K562 (cell line): ENCODE results near the gene GUCY1A2. TPM values are rescaled to one million over a fixed set of nuclear protein-coding genes. Genes with fewer than 3 reads are reported as not detected.

Experiments
- ATAC-seq: fragments of 200-7000 bp; cut with Tn5 transposase; 3 replicates; pipeline ENCODE4 v1.9.1; 2020; ENCODE audit warnings: moderate library complexity
- BruUV-seq: library from RNA; stranded (reverse); fragments of 400-500 nt; replicated peaks from 2 replicates; lab custom pipeline; 2021; lab: Mats Ljungman, UMichigan
- CTCF ChIA-PET: fragments of 300-600 bp; formaldehyde crosslinking; extraction: SDS; loops from one replicate; lab custom pipeline; 2021; ENCODE audit warnings: low intra/inter-chr PET ratio; lab: Yijun Ruan, JAX
- POLR2A ChIA-PET: fragments of 300-600, 350-650 bp; sonication (Branson Sonifier 250); formaldehyde crosslinking; extraction: SDS; loops from one replicate; lab custom pipeline; 2021; ENCODE audit warnings: antibody characterized with exemption, inconsistent platforms; lab: Yijun Ruan, JAX
- DNase-seq, 4 experiments: peaks; one replicate each; pipeline versions ENCODE4 v3.0.0 to v3.0.0-alpha.2; 2011 to 2018; ENCODE audit warnings: low spot score in 3 of 4, mixed read lengths in 3 of 4; ENCODE audit errors: extremely low read depth in 1 of 4
- FAIRE-seq: peaks from 2 replicates; lab custom pipeline; 2011; peaks lifted over from hg19 to GRCh38; lab: Jason Lieb, UNC
- H2AFZ ChIP-seq: 2 replicates; pipeline ENCODE4 v1.6.0; 2011; ENCODE audit warnings: low read depth, low read length, control low read depth, inconsistent platforms
- H3K27ac ChIP-seq: fragments of 200-600 bp; 3 replicates; pipeline ENCODE4 v1.8.0; 2011; ENCODE audit warnings: low read depth, mild to moderate bottlenecking, control low read depth, inconsistent platforms, low read length, moderate library complexity, mixed read lengths; ENCODE audit errors: extremely low read depth
- H3K27me3 ChIP-seq, 2 experiments: fragments of 300-600 bp in 1 of 2; 2 replicates in 1 of 2; 3 replicates in 1 of 2; pipeline versions ENCODE4 v1.6.0 to v1.8.0; 2011; ENCODE audit warnings: inconsistent platforms in 2 of 2, low read length in 2 of 2, mild to moderate bottlenecking in 1 of 2, mixed read lengths in 1 of 2, moderate library complexity in 1 of 2; ENCODE audit not compliant: control insufficient read depth in 2 of 2, insufficient read depth in 2 of 2
- H3K36me3 ChIP-seq: fragments of 300-600 bp; 3 replicates; pipeline ENCODE4 v1.8.0; 2011; ENCODE audit warnings: mild to moderate bottlenecking, low read length, inconsistent platforms; ENCODE audit not compliant: control insufficient read depth, insufficient read depth
- H3K4me1 ChIP-seq, 2 experiments: fragments of 200-600 bp in 1 of 2; replicated peaks in 1 of 2; 2 replicates in 1 of 2; 3 replicates in 1 of 2; pipeline versions ENCODE4 v1.5.1 to v1.8.0; 2011; ENCODE audit warnings: inconsistent platforms in 2 of 2, low read length in 2 of 2, mild to moderate bottlenecking in 1 of 2, mixed read lengths in 1 of 2, moderate library complexity in 1 of 2; ENCODE audit not compliant: control insufficient read depth in 2 of 2, insufficient read depth in 2 of 2
- H3K4me2 ChIP-seq: 2 replicates; pipeline ENCODE4 v1.6.1; 2011; ENCODE audit warnings: low read length, control low read depth, inconsistent platforms, mixed read lengths; ENCODE audit not compliant: insufficient read depth
- H3K4me3 ChIP-seq: fragments of 200-600 bp; sonication (generic), shearing (Covaris generic); 2 replicates; pipeline ENCODE4 v1.5.1; 2016; ENCODE audit warnings: control low read depth, inconsistent platforms
- H3K79me2 ChIP-seq: fragments of 200-600 bp; 3 replicates; pipeline ENCODE4 v1.8.0; 2011; ENCODE audit warnings: low read length, inconsistent platforms; ENCODE audit not compliant: control insufficient read depth, insufficient read depth
- H3K9ac ChIP-seq, 2 experiments: 2 replicates each; pipeline versions ENCODE4 v1.6.0 to v1.6.1; 2011; ENCODE audit warnings: low read depth in 2 of 2, low read length in 2 of 2, control low read depth in 1 of 2, inconsistent platforms in 1 of 2, mild to moderate bottlenecking in 1 of 2, mixed read lengths in 1 of 2; ENCODE audit not compliant: insufficient read depth in 1 of 2
- H3K9me1 ChIP-seq: one replicate; pipeline ENCODE4 v1.6.0; 2011; ENCODE audit warnings: inconsistent platforms, mild to moderate bottlenecking, low read length, moderate library complexity; ENCODE audit not compliant: control insufficient read depth, insufficient read depth
- H3K9me3 ChIP-seq: replicated peaks from 2 replicates; pipeline ENCODE4 v1.5.1; 2011; ENCODE audit warnings: low read depth, low read length, inconsistent platforms; ENCODE audit not compliant: control insufficient read depth, insufficient read depth
- H4K20me1 ChIP-seq: replicated peaks from 2 replicates; pipeline ENCODE4 v1.6.1; 2011; ENCODE audit warnings: low read length, inconsistent platforms, mixed read lengths; ENCODE audit not compliant: control insufficient read depth, insufficient read depth
- ASH1L ChIP-seq: fragments of 450-650 bp; IDR thresholded peaks from 2 replicates; pipeline ENCODE4 v1.6.1; 2018; ENCODE audit warnings: borderline replicate concordance, mild to moderate bottlenecking, low read depth; ENCODE audit not compliant: partially characterized antibody
- GABPA ChIP-seq: fragments of 200-800 bp; sonication (Bioruptor generic); conservative IDR thresholded peaks from 2 replicates; pipeline ENCODE4 v1.6.1; 2016; ENCODE audit warnings: low read depth, missing genetic modification characterization, missing compliant biosample characterization
- HMBOX1 ChIP-seq: sonication (generic); IDR thresholded peaks from 2 replicates; pipeline ENCODE4 v1.6.1; 2016
- HNRNPL ChIP-seq: fragments of 200-400 bp; formaldehyde crosslinking; IDR thresholded peaks from 2 replicates; pipeline ENCODE4 v1.6.1; 2017; ENCODE audit warnings: low read depth, mild to moderate bottlenecking, low read length
- RAD51 ChIP-seq: fragments of 450-650 bp; IDR thresholded peaks from 2 replicates; pipeline ENCODE4 v1.7.1; 2016; ENCODE audit warnings: low read depth, mild to moderate bottlenecking, borderline replicate concordance
- ZNF408 ChIP-seq: fragments of 250-450 bp; sonication (Bioruptor Pico); IDR thresholded peaks from 2 replicates; pipeline ENCODE4 v1.4.0; 2020; ENCODE audit warnings: low read depth, mild to moderate bottlenecking, moderate library complexity
- WGBS: fragments of 100-300 bp; shearing (Covaris generic); methylation state at CpG from one replicate; pipeline ENCODE4 v1.1.6; 2016; ENCODE audit warnings: low coverage, mixed read lengths; ENCODE audit not compliant: insufficient coverage; ENCODE audit errors: missing lambda C conversion rate; 5-methylcytosine and 5-hydroxymethylcytosine counted together
- in situ Hi-C: fragments of 300-500 bp; cut with MboI; formaldehyde crosslinking; loops from 4 replicates; pipeline ENCODE4 v1.15.0; 2018; ENCODE audit warnings: inconsistent platforms, mixed read lengths
- intact Hi-C: fragments of 100-400 bp; cut with micrococcal nuclease; formaldehyde crosslinking; loops from 2 replicates; pipeline ENCODE4 v1.14.2; 2022
- polyA plus RNA-seq, 8 experiments: library from polyadenylated mRNA; depleted of rRNA in 4 of 8; stranded (reverse) in 5 of 8; unstranded in 3 of 8; fragments of >200 nt; fragmentation: Nextera tagmentation in 2 of 8; fragmentation: Illumina TruSeq in 1 of 8; extraction: Ambion mirVana in 2 of 8; extraction: Trizol in 1 of 8; gene quantifications; 2 replicates each; pipeline versions ENCODE4 v1.2.1 to v1.2.3, GENCODE V29; 2011 to 2014; ENCODE audit warnings: inconsistent platforms in 1 of 8, missing spikeins in 1 of 8
- total RNA-seq, 7 experiments: library from RNA; depleted of rRNA in 6 of 7; stranded (reverse); fragments of >200 nt in 6 of 7; fragmentation: Illumina TruSeq in 2 of 7; extraction: Trizol in 2 of 7; gene quantifications; 2 replicates each; pipeline versions ENCODE4 v1.2.1 to v1.2.3, GENCODE V29; 2011 to 2021; ENCODE audit warnings: low replicate concordance in 1 of 7
- TF ChIP-seq, protein P1 (sequence below): sonication (generic); formaldehyde crosslinking; IDR thresholded peaks from 2 replicates; pipeline ENCODE4 v1.4.0; 2020; ENCODE audit warnings: mild to moderate bottlenecking, missing genetic modification reagents

The GUCY1A2 gene
- total and polyA plus RNA-seq, 9 of the 15 experiments (the other 6 are each of a cell fraction or from before 2014, with no cell fraction given) = under 0.01 to 0.04 TPM; not detected in 7

- ATAC-seq (no peak), FAIRE-seq (no peak), DNase-seq (no peak)
- intact Hi-C loops = no loop called here
- H3K9ac ChIP-seq = no peak overlapping the region
- H2AFZ ChIP-seq = no peak overlapping the region
- BruUV-seq = no TSS peak
- H3K9me1 ChIP-seq = no peaks in the 10 kb centered on the region
- no peaks in the 10 kb centered on the region for H4K20me1 ChIP-seq
- no peak for TF ChIP-seq ASH1L
- no peak for TF ChIP-seq ZNF408
- no peak for TF ChIP-seq RAD51
- TF ChIP-seq, protein P1, sequence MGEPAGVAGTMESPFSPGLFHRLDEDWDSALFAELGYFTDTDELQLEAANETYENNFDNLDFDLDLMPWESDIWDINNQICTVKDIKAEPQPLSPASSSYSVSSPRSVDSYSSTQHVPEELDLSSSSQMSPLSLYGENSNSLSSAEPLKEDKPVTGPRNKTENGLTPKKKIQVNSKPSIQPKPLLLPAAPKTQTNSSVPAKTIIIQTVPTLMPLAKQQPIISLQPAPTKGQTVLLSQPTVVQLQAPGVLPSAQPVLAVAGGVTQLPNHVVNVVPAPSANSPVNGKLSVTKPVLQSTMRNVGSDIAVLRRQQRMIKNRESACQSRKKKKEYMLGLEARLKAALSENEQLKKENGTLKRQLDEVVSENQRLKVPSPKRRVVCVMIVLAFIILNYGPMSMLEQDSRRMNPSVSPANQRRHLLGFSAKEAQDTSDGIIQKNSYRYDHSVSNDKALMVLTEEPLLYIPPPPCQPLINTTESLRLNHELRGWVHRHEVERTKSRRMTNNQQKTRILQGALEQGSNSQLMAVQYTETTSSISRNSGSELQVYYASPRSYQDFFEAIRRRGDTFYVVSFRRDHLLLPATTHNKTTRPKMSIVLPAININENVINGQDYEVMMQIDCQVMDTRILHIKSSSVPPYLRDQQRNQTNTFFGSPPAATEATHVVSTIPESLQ (CRISPR knock-in tag) = no peak
- no peak for TF ChIP-seq GABPA
- TF ChIP-seq HNRNPL = no peak
- no peak for TF ChIP-seq HMBOX1
- no peaks in the 10 kb centered on the region for H3K79me2 ChIP-seq
- H3K4me1 ChIP-seq = no peaks in the 10 kb centered on the region
- H3K9me3 ChIP-seq = no peaks in the 10 kb centered on the region
- CTCF ChIA-PET = no interaction called here
- H3K27ac ChIP-seq = no peak overlapping the region
- no peak overlapping the region for H3K4me3 ChIP-seq
- POLR2A ChIA-PET = no interaction called here
- no peaks in the 10 kb centered on the region for H3K27me3 ChIP-seq
- WGBS = 2% methylated on average over 3 of the region's 3 CpGs
- no peaks in the 10 kb centered on the region for H3K36me3 ChIP-seq
- H3K4me2 ChIP-seq = no peak overlapping the region
- in situ Hi-C loops = no loop called here
Measured at GRCh38 chr11:106943089-106943488, 75.2 kb downstream of the GUCY1A2 start.
